SK-N-SH (cell line): Measurements from ENCODE around the gene RMDN2. TPM values are rescaled to one million over a fixed set of nuclear protein-coding genes. Genes with fewer than 3 reads are reported as not detected.

Source experiments
- CTCF ChIA-PET: fragments of 300-600, 350-600 bp; formaldehyde crosslinking; extraction: SDS; loops from one replicate; lab custom pipeline; 2021; lab: Yijun Ruan, JAX
- POLR2A ChIA-PET: fragments of 350-600 bp; sonication (Branson Sonifier 250); formaldehyde crosslinking; extraction: SDS; loops from one replicate; lab custom pipeline; 2020; ENCODE audit warnings: antibody characterized with exemption, inconsistent platforms; lab: Yijun Ruan, JAX
- DNase-seq: peaks from one replicate; pipeline ENCODE4 v3.0.0; 2012
- H2AFZ ChIP-seq: fragments of 200-600 bp; sonication (generic); 2 replicates; pipeline ENCODE4 v1.8.1; 2016; ENCODE audit warnings: antibody characterized with exemption, mild to moderate bottlenecking, low read depth
- H3F3A ChIP-seq: fragments of 200-600 bp; sonication (generic); replicated peaks from 2 replicates; pipeline ENCODE3; 2016; ENCODE audit warnings: antibody characterized with exemption, mild to moderate bottlenecking; ENCODE audit not compliant: insufficient read depth
- H3K27ac ChIP-seq, 2 experiments: fragments of 200-500 bp in 1 of 2; fragments of 200-600 bp in 1 of 2; sonication (Bioruptor generic) in 1 of 2; sonication (generic), shearing (Covaris generic) in 1 of 2; 2 replicates each; pipeline versions ENCODE4 v1.5.1 to v1.6.1; 2014 to 2016; ENCODE audit warnings: low read depth in 2 of 2, inconsistent platforms in 1 of 2, low read length in 1 of 2, mild to moderate bottlenecking in 1 of 2, mixed read lengths in 1 of 2
- H3K27me3 ChIP-seq: fragments of 200-600 bp; sonication (generic), shearing (Covaris generic); 2 replicates; pipeline ENCODE4 v1.6.1; 2016; ENCODE audit warnings: mixed run types; ENCODE audit not compliant: insufficient read depth
- H3K36me3 ChIP-seq, 2 experiments: fragments of 200-500 bp in 1 of 2; fragments of 200-600 bp in 1 of 2; sonication (Bioruptor generic) in 1 of 2; sonication (generic) in 1 of 2; replicated peaks in 1 of 2; 2 replicates each; pipeline versions ENCODE3 to v1.5.1; 2014 to 2016; ENCODE audit warnings: low read length in 1 of 2, mild to moderate bottlenecking in 1 of 2; ENCODE audit not compliant: insufficient read depth in 2 of 2, control insufficient read depth in 1 of 2
- H3K4me1 ChIP-seq, 2 experiments: fragments of 200-500 bp in 1 of 2; fragments of 200-600 bp in 1 of 2; sonication (Bioruptor generic) in 1 of 2; sonication (generic), shearing (Covaris generic) in 1 of 2; 2 replicates each; pipeline versions ENCODE4 v1.5.1 to v1.6.1; 2014 to 2016; ENCODE audit warnings: low read depth in 1 of 2, low read length in 1 of 2, mixed run types in 1 of 2; ENCODE audit not compliant: insufficient read depth in 2 of 2, control insufficient read depth in 1 of 2
- H3K4me2 ChIP-seq: fragments of 200-600 bp; sonication (generic), shearing (Covaris generic); 2 replicates; pipeline ENCODE4 v1.6.1; 2017; ENCODE audit warnings: mixed run types
- H3K4me3 ChIP-seq, 2 experiments: fragments of 200-500 bp in 1 of 2; fragments of 200-600 bp in 1 of 2; sonication (Bioruptor generic) in 1 of 2; sonication (generic), shearing (Covaris generic) in 1 of 2; 2 replicates each; pipeline versions ENCODE4 v1.5.1 to v1.8.1; 2014 to 2016; ENCODE audit warnings: low read depth in 2 of 2, inconsistent platforms in 1 of 2, low read length in 1 of 2, mild to moderate bottlenecking in 1 of 2, mixed read lengths in 1 of 2, moderate library complexity in 1 of 2
- H3K79me2 ChIP-seq: fragments of 200-600 bp; sonication (generic); 2 replicates; pipeline ENCODE4 v1.8.1; 2017; ENCODE audit warnings: mild to moderate bottlenecking; ENCODE audit not compliant: insufficient read depth
- H3K9ac ChIP-seq: fragments of 200-600 bp; sonication (generic); 2 replicates; pipeline ENCODE4 v1.6.1; 2017; ENCODE audit warnings: mixed run types
- H3K9me2 ChIP-seq: fragments of 200-600 bp; sonication (generic); 2 replicates; pipeline ENCODE4 v1.6.1; 2017; ENCODE audit warnings: mixed run types
- H3K9me3 ChIP-seq: fragments of 200-600 bp; sonication (generic); 2 replicates; pipeline ENCODE4 v1.6.1; 2017; ENCODE audit warnings: mixed run types, mild to moderate bottlenecking, moderate library complexity
- H4K20me1 ChIP-seq: fragments of 200-600 bp; sonication (generic); 2 replicates; pipeline ENCODE4 v1.6.1; 2017; ENCODE audit warnings: mild to moderate bottlenecking, mixed run types; ENCODE audit not compliant: insufficient read depth
- FOXJ3 ChIP-seq: sonication (generic); formaldehyde crosslinking; IDR thresholded peaks from 2 replicates; pipeline ENCODE4 v1.5.1; 2020; ENCODE audit warnings: mild to moderate bottlenecking, missing genetic modification reagents
- FOXM1 ChIP-seq: IDR thresholded peaks from 2 replicates; pipeline ENCODE4 v1.4.0; 2012; ENCODE audit warnings: low read depth, mild to moderate bottlenecking
- GABPA ChIP-seq: IDR thresholded peaks from 2 replicates; pipeline ENCODE4 v1.4.0; 2012; ENCODE audit warnings: low read depth, mild to moderate bottlenecking
- MXI1 ChIP-seq: IDR thresholded peaks from 2 replicates; pipeline ENCODE4 v1.6.1; 2012; ENCODE audit warnings: mild to moderate bottlenecking, low read depth, low read length, improper control_type of control experiment
- NRF1 ChIP-seq: IDR thresholded peaks from 2 replicates; pipeline ENCODE4 v1.6.1; 2012; ENCODE audit warnings: low read depth, mild to moderate bottlenecking, low read length
- RFX5 ChIP-seq: IDR thresholded peaks from 2 replicates; pipeline ENCODE4 v1.6.1; 2012; ENCODE audit warnings: mild to moderate bottlenecking, improper control_type of control experiment, low read length
- SIN3A ChIP-seq: IDR thresholded peaks from 2 replicates; pipeline ENCODE4 v1.6.1; 2012; ENCODE audit warnings: low read depth, mild to moderate bottlenecking, low read length, moderate library complexity, borderline replicate concordance
- TAF1 ChIP-seq: IDR thresholded peaks from 2 replicates; pipeline ENCODE4 v1.6.1; 2012; ENCODE audit warnings: low read depth, mild to moderate bottlenecking, low read length, moderate library complexity, borderline replicate concordance
- TCF12 ChIP-seq: IDR thresholded peaks from 2 replicates; pipeline ENCODE4 v1.4.0; 2012
- WGBS: methylation state at CpG from one replicate; pipeline ENCODE4 v1.1.6; 2017; ENCODE audit warnings: low lambda C conversion rate; 5-methylcytosine and 5-hydroxymethylcytosine counted together
- polyA plus RNA-seq, 3 experiments: library from polyadenylated mRNA; depleted of rRNA; stranded (reverse); fragments of >200 nt; gene quantifications; 2 replicates each; pipeline ENCODE4 v1.2.3, GENCODE V29; 2012
- TF ChIP-seq, protein P1 (sequence below): IDR thresholded peaks from 2 replicates; pipeline ENCODE4 v1.4.0; 2012; ENCODE audit warnings: low read depth
- TF ChIP-seq, protein P2 (sequence below): IDR thresholded peaks from 2 replicates; pipeline ENCODE4 v1.6.1; 2012; ENCODE audit warnings: mild to moderate bottlenecking, low read depth, low read length, moderate library complexity
- TF ChIP-seq, protein P3 (sequence below): IDR thresholded peaks from 2 replicates; pipeline ENCODE4 v1.4.0; 2012; ENCODE audit warnings: low read depth, borderline replicate concordance
- TF ChIP-seq, protein P4 (sequence below): fragments of 200-600 bp; sonication (generic); IDR thresholded peaks from 2 replicates; pipeline ENCODE4 v1.6.1; 2017; ENCODE audit warnings: antibody characterized with exemption, mild to moderate bottlenecking, moderate library complexity
- TF ChIP-seq, protein P5 (sequence below): IDR thresholded peaks from 2 replicates; pipeline ENCODE4; 2012

RMDN2 gene
- polyA plus RNA-seq, 1 of the 3 experiments (the other 2 are of a cell fraction) = 7.3 TPM

DNA sequence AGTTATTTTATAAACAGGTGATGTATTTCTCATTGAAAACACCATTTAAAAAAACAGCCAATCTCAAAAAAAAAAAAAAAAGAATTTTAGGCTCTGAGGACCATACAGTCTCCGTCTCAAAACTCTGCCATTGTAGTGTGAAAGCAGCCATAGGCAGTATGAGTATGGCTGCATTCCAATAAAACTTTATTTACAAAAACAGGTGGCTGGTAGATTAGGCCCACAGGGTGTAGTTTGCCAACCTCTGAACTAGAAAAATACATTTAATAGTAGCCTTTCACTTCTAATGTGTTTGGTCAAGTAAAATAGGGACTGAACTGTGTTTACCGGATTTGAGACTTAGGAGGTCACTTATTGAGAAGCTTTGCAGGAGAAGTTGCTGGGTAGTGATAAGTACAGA is 19.2 kb downstream of the RMDN2 start:
- H3K27ac ChIP-seq = no peak overlapping the region
- peaks cover 0 to 21% of the 10 kb centered on the region in 2 experiments for H3K36me3 ChIP-seq
- H3K9me2 ChIP-seq = no peaks in the 10 kb centered on the region
- ChIA-PET CTCF (interaction anchor here (1.1 to 1.2 kb wide), 2 partner anchors 32 to 38 kb away, joined by 3 read pairs; no protein-coding TSS in a partner anchor), POLR2A (no interaction called here)
- H3K27me3 ChIP-seq = no peaks in the 10 kb centered on the region
- no peak overlapping the region for H3K4me3 ChIP-seq
- no peaks in the 10 kb centered on the region for H3K79me2 ChIP-seq
- H3K4me2 ChIP-seq = no peak overlapping the region
- TF ChIP-seq FOXM1 (no peak), NRF1 (no peak), GABPA (no peak), RFX5 (no peak), SIN3A (no peak), MXI1 (no peak), FOXJ3 (CRISPR knock-in tag) (no peak), TAF1 (no peak), TCF12 (no peak)
- TF ChIP-seq, protein P1, sequence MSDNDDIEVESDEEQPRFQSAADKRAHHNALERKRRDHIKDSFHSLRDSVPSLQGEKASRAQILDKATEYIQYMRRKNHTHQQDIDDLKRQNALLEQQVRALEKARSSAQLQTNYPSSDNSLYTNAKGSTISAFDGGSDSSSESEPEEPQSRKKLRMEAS = no peak
- TF ChIP-seq, protein P2, sequence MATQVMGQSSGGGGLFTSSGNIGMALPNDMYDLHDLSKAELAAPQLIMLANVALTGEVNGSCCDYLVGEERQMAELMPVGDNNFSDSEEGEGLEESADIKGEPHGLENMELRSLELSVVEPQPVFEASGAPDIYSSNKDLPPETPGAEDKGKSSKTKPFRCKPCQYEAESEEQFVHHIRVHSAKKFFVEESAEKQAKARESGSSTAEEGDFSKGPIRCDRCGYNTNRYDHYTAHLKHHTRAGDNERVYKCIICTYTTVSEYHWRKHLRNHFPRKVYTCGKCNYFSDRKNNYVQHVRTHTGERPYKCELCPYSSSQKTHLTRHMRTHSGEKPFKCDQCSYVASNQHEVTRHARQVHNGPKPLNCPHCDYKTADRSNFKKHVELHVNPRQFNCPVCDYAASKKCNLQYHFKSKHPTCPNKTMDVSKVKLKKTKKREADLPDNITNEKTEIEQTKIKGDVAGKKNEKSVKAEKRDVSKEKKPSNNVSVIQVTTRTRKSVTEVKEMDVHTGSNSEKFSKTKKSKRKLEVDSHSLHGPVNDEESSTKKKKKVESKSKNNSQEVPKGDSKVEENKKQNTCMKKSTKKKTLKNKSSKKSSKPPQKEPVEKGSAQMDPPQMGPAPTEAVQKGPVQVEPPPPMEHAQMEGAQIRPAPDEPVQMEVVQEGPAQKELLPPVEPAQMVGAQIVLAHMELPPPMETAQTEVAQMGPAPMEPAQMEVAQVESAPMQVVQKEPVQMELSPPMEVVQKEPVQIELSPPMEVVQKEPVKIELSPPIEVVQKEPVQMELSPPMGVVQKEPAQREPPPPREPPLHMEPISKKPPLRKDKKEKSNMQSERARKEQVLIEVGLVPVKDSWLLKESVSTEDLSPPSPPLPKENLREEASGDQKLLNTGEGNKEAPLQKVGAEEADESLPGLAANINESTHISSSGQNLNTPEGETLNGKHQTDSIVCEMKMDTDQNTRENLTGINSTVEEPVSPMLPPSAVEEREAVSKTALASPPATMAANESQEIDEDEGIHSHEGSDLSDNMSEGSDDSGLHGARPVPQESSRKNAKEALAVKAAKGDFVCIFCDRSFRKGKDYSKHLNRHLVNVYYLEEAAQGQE = no peak
- TF ChIP-seq, protein P3, sequence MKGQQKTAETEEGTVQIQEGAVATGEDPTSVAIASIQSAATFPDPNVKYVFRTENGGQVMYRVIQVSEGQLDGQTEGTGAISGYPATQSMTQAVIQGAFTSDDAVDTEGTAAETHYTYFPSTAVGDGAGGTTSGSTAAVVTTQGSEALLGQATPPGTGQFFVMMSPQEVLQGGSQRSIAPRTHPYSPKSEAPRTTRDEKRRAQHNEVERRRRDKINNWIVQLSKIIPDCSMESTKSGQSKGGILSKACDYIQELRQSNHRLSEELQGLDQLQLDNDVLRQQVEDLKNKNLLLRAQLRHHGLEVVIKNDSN = no peak
- TF ChIP-seq, protein P4, sequence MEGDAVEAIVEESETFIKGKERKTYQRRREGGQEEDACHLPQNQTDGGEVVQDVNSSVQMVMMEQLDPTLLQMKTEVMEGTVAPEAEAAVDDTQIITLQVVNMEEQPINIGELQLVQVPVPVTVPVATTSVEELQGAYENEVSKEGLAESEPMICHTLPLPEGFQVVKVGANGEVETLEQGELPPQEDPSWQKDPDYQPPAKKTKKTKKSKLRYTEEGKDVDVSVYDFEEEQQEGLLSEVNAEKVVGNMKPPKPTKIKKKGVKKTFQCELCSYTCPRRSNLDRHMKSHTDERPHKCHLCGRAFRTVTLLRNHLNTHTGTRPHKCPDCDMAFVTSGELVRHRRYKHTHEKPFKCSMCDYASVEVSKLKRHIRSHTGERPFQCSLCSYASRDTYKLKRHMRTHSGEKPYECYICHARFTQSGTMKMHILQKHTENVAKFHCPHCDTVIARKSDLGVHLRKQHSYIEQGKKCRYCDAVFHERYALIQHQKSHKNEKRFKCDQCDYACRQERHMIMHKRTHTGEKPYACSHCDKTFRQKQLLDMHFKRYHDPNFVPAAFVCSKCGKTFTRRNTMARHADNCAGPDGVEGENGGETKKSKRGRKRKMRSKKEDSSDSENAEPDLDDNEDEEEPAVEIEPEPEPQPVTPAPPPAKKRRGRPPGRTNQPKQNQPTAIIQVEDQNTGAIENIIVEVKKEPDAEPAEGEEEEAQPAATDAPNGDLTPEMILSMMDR = no peak
- TF ChIP-seq, protein P5, sequence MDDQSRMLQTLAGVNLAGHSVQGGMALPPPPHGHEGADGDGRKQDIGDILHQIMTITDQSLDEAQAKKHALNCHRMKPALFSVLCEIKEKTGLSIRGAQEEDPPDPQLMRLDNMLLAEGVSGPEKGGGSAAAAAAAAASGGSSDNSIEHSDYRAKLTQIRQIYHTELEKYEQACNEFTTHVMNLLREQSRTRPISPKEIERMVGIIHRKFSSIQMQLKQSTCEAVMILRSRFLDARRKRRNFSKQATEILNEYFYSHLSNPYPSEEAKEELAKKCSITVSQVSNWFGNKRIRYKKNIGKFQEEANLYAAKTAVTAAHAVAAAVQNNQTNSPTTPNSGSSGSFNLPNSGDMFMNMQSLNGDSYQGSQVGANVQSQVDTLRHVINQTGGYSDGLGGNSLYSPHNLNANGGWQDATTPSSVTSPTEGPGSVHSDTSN = no peak
- no peaks in the 10 kb centered on the region for H3F3A ChIP-seq
- DNase-seq = no peak
- no peaks in the 10 kb centered on the region for H3K9me3 ChIP-seq
- H4K20me1 ChIP-seq = no peaks in the 10 kb centered on the region
- H3K9ac ChIP-seq = no peak overlapping the region
- no peak overlapping the region for H2AFZ ChIP-seq
- 91% methylated on average over 2 of the region's 2 CpGs for WGBS
- no peaks in the 10 kb centered on the region; a peak in 1 of 4 replicates for H3K4me1 ChIP-seq
